Colon (tissue), 2 donors: Measurements from ENCODE around the gene OR4D2.

Experiments
- FAIRE-seq: peaks from 2 replicates; lab custom pipeline; 2012; peaks lifted over from hg19 to GRCh38; lab: Jason Lieb, UNC
- donor health status: control.
- donor health status: control.

OR4D2 gene

DNA sequence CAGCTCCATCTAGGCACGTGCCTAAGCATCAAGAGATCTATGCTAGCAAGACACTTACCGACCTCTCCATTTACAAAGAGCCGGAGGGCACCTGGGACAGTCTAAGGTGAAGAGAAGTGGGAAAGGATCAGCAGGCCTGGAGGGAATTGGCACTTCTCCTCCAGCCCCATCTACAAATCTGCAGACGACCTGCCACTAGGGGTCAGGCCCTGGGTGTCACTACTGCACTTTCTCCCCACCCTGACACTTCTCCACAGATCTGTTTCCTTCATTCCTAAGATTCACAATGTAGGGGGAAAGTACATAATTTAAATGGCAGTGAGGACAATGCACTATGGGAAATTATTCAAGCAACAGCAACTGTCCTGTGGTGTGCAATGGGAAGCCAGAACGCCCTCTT, 44.1 kb downstream of the OR4D2 start:
- no peak for FAIRE-seq

DNA sequence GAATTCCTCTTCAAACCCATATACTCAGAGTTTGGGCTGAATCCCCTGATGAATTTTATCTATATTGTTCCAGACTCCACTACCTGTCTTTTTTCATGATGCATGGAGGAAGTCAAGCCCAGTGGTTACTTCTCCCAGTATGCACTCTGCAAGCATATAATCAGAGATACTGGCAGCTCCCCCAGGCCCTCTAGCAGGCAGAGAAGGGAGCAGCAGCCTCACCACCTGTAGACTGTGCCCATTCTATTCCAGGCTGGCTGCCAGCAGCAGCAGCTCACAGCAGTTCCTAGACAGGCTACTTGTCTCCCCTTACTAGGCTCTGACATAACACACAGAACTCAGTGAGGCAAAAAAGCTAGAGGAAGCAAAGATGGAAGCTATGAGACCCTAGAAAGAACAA, 48.9 kb downstream of the OR4D2 start:
- no peak for FAIRE-seq

DNA sequence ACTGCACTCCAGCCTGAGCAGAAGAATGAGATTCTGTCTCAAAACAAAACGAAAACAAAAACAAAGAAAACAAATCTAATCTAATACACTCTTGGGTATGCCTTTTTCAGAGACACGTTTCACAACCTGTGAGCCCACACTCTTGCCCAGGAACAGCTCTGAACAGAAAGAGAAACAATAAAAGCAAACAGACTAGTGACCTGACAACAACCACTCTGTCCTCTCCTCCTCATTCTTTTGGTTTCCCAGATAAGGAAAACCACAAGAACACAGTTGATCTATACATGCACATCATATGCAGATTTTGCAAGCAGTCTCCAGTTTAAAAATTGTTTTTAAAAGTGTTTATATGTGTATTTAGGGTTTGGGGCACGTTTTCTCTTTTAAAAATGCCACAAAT, 51.0 kb downstream of the OR4D2 start:
- FAIRE-seq: no peak

DNA sequence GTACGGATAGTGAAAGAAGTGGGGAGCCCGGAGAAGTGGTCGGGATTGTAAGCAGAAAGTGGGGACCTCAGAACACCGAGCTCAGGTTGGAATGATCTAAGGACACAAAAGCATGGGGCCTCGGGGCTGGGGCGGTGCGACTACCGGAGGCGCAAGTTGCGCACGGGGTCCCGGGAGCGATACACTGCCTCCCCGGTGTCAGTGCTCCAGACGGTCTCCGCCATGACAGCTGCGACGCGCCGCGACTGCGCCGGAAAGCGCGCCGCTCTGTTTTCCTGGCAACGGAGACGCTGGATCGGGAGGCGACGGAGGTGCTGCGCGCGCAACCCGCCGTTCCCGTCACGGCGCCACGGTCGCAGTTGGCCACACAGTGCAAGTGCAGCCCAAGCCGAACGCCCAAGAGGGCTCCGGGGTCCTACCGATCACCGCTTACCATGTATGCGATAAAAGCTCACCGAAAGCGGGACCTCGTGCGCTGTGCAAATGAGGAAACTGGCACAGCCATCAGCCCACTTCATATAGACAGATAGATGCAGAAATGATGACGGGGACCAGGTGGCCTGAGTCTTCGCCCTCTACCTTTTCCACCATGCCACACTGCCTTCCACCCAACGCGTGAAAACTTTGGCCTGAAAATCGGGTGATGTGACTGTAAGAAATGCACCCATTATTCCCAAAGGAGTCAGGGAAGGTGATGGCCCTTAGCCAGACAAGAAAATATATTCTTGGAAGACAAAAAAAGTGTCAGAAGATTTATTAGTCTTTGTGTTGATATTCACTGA, 52.4 kb downstream of the OR4D2 start, which contains the start of gene MKS1:
Gene MKS1, minus strand, starts transcription at position 249 of the 782 bp plus-strand sequence. Its CDS starts 25 bp downstream, at position 224.
- FAIRE-seq: no peak

DNA sequence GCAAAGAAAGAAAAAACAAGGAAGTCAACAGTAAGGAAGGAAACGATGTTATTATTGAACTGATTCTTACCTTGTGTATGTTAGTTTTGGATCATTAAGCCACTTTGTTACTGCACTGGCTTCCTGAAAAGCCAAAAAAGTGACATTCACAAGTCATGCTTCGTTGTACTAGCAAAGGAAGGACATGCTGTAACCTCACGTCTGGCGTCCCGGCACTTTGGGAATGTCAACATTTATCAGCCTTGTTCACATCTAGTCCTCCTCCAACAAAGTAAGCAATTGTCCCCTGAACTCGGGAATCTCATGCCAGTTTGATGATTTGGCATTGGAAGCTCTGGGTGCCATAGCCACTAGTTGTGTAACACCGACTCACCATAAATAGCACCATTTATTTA, 53.0 kb downstream of the OR4D2 start:
- no peak for FAIRE-seq
